Gastroesophageal sphincter (tissue), 3 donors: ENCODE measurements around the gene TMEM145.

Experiments
- EP300 ChIP-seq: sonication (generic); formaldehyde crosslinking; IDR thresholded peaks from one replicate; pipeline ENCODE4 v1.6.1; 2017; ENCODE audit warnings: antibody characterized with exemption, mild to moderate bottlenecking
- POLR2A ChIP-seq, 2 donors: fragments of 450-650 bp; IDR thresholded peaks; one replicate each; pipeline ENCODE4 v1.6.1; 2017; ENCODE audit warnings: antibody characterized with exemption in 2 of 2, mild to moderate bottlenecking in 2 of 2, moderate library complexity in 1 of 2
- POLR2AphosphoS5 ChIP-seq: sonication (generic); formaldehyde crosslinking; IDR thresholded peaks from one replicate; pipeline ENCODE4 v1.6.1; 2017; ENCODE audit warnings: antibody characterized with exemption
- TF ChIP-seq, protein P1 (sequence below), 4 experiments: fragments of 200-600 bp in 2 of 4; fragments of 450-650 bp in 2 of 4; sonication (generic) in 1 of 4; IDR thresholded peaks; one replicate each; pipeline ENCODE4 v1.5.1; 2017 to 2019; ENCODE audit warnings: antibody characterized with exemption in 4 of 4, mild to moderate bottlenecking in 2 of 4, moderate library complexity in 2 of 4

GRCh38 chr19:42282819-42283187, 30.3 kb upstream of the TMEM145 start:
- no peak for TF ChIP-seq EP300
- TF ChIP-seq, protein P1, sequence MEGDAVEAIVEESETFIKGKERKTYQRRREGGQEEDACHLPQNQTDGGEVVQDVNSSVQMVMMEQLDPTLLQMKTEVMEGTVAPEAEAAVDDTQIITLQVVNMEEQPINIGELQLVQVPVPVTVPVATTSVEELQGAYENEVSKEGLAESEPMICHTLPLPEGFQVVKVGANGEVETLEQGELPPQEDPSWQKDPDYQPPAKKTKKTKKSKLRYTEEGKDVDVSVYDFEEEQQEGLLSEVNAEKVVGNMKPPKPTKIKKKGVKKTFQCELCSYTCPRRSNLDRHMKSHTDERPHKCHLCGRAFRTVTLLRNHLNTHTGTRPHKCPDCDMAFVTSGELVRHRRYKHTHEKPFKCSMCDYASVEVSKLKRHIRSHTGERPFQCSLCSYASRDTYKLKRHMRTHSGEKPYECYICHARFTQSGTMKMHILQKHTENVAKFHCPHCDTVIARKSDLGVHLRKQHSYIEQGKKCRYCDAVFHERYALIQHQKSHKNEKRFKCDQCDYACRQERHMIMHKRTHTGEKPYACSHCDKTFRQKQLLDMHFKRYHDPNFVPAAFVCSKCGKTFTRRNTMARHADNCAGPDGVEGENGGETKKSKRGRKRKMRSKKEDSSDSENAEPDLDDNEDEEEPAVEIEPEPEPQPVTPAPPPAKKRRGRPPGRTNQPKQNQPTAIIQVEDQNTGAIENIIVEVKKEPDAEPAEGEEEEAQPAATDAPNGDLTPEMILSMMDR (IDR thresholded peaks at IDR 0.05): no peak
- no peak for TF ChIP-seq POLR2A (IDR thresholded peaks at IDR 0.05)
- no peak for TF ChIP-seq POLR2AphosphoS5
